Inflammatory macrophage treated with lipopolysaccharide for 1 hour (primary cell): Measurements from ENCODE around the gene SLC25A15.
"Not testable (repeated sequence)": the region's sequence is repeated elsewhere in the genome, so short reads cannot be mapped to it uniquely, and the experiment has no call there.

Experiments used
- DNase-seq, 2 donors: peaks; one replicate each; pipeline ENCODE4 v3.0.0-alpha.2; 2020 to 2022

SLC25A15 gene

GRCh38 chr13:40782971-40783370 lies 6.4 kb upstream of the SLC25A15 start:
- not testable (repeated sequence) for DNase-seq

- no peak for DNase-seq
Observed at GRCh38 chr13:40784540-40784939, 4.9 kb upstream of the SLC25A15 start.

GRCh38 chr13:40786568-40786996 lies 2.8 kb upstream of the SLC25A15 start:
- peak in 1 of 2 donors; percentile 19 for DNase-seq

- DNase-seq: no peak
Observed at GRCh38 chr13:40787062-40787461, 2.3 kb upstream of the SLC25A15 start.

- DNase-seq: not testable (repeated sequence)
Observed at GRCh38 chr13:40788540-40789274, 704 bp upstream of the SLC25A15 start.

- DNase-seq: no peak
Observed at GRCh38 chr13:40790154-40790616, 774 bp downstream of the SLC25A15 start.

- DNase-seq: no peak
Observed at GRCh38 chr13:40792284-40793051, 3.1 kb downstream of the SLC25A15 start.

GRCh38 chr13:40793339-40793738 lies 3.9 kb downstream of the SLC25A15 start:
- DNase-seq: no peak

- DNase-seq: no peak
Observed at GRCh38 chr13:40794414-40795368, 5.3 kb downstream of the SLC25A15 start.

GRCh38 chr13:40796649-40797048 lies 7.2 kb downstream of the SLC25A15 start:
- DNase-seq: no peak

GRCh38 chr13:40798380-40798779 lies 9.0 kb downstream of the SLC25A15 start:
- DNase-seq: no peak

- no peak for DNase-seq
Observed at GRCh38 chr13:40799508-40799907, 10.1 kb downstream of the SLC25A15 start.

GRCh38 chr13:40800559-40800958 lies 11.1 kb downstream of the SLC25A15 start:
- DNase-seq: no peak

- DNase-seq: no peak
Observed at GRCh38 chr13:40801255-40802217, 12.1 kb downstream of the SLC25A15 start.

GRCh38 chr13:40803316-40803715 lies 13.9 kb downstream of the SLC25A15 start:
- DNase-seq: no peak

GRCh38 chr13:40806241-40806640 lies 16.8 kb downstream of the SLC25A15 start:
- DNase-seq: no peak

GRCh38 chr13:40809471-40809870 lies 20.1 kb downstream of the SLC25A15 start:
- DNase-seq: no peak

GRCh38 chr13:40812102-40812501 lies 22.7 kb downstream of the SLC25A15 start:
- DNase-seq: peak; percentile 8 to 14

GRCh38 chr13:40812724-40813445 lies 23.5 kb downstream of the SLC25A15 start:
- no peak for DNase-seq

GRCh38 chr13:40813667-40814454 lies 24.4 kb downstream of the SLC25A15 start:
- DNase-seq: peak; percentile 15 to 57
